Activated B cell treated with CpG ODN at 0.5 μM for 24 hours (primary cell): ENCODE results near the gene LY6G6F. TPM values are rescaled to one million over a fixed set of nuclear protein-coding genes. Genes with fewer than 3 reads are reported as not detected.

Experiments used
- ATAC-seq: fragments of 200-7000 bp; cut with Tn5 transposase; one replicate; pipeline ENCODE4 v1.10.0; 2021; ENCODE audit warnings: low read depth, mild to moderate bottlenecking, moderate library complexity
- CTCF ChIA-PET: fragments of 350-600 bp; sonication (Branson Sonifier 250); formaldehyde crosslinking; loops from one replicate; lab custom pipeline; 2021; ENCODE audit warnings: antibody characterized with exemption; lab: Charles Lee
- POLR2A ChIA-PET: fragments of 350-600 bp; sonication (Branson Sonifier 250); formaldehyde crosslinking; loops from one replicate; lab custom pipeline; 2021; ENCODE audit warnings: antibody characterized with exemption; lab: Charles Lee
- DNase-seq: peaks from one replicate; pipeline ENCODE4 v3.0.0; 2022
- H3K27ac Mint-ChIP-seq: one replicate; pipeline ENCODE4 v1.8.0; 2020; ENCODE audit warnings: mixed read lengths
- H3K27me3 Mint-ChIP-seq: one replicate; pipeline ENCODE4 v1.8.0; 2021; ENCODE audit warnings: mixed read lengths
- H3K36me3 Mint-ChIP-seq: one replicate; pipeline ENCODE4 v1.8.0; 2021; ENCODE audit warnings: low read depth, mixed read lengths
- H3K4me1 Mint-ChIP-seq: one replicate; pipeline ENCODE4 v1.8.0; 2021; ENCODE audit warnings: mixed read lengths
- H3K4me3 Mint-ChIP-seq: one replicate; pipeline ENCODE4 v1.8.0; 2020; ENCODE audit warnings: mild to moderate bottlenecking, mixed read lengths
- H3K9me3 Mint-ChIP-seq: one replicate; pipeline ENCODE4 v1.8.0; 2020; ENCODE audit warnings: mixed read lengths
- CTCF ChIP-seq: fragments of 200-600 bp; IDR thresholded peaks from one replicate; pipeline ENCODE4 v1.8.0; 2022; ENCODE audit warnings: antibody characterized with exemption, mild to moderate bottlenecking
- intact Hi-C: fragments of 100-400 bp; cut with micrococcal nuclease; formaldehyde crosslinking; loops from one replicate; pipeline ENCODE4 v1.15.1; 2024
- total RNA-seq: library from RNA; stranded (reverse); gene quantifications from 2 replicates; pipeline ENCODE4 v1.2.3, GENCODE V29; 2022

Gene LY6G6F
- total RNA-seq, 1 donor from 2014 or later = not detected

GRCh38 chr6:31744422-31744821, 37.8 kb downstream of the LY6G6F start:
- CTCF ChIA-PET = no interaction called here
- TF ChIP-seq CTCF = no peak
- ATAC-seq = no peak

GRCh38 chr6:31749301-31750036, 42.8 kb downstream of the LY6G6F start:
- H3K4me3 Mint-ChIP-seq = no peak overlapping the region

More at GRCh38 chr6:31744422-31744821, 37.8 kb downstream of the LY6G6F start:
- H3K9me3 Mint-ChIP-seq = no peaks in the 10 kb centered on the region
- DNase-seq = no peak
- peaks cover 17% of the 10 kb centered on the region for H3K4me1 Mint-ChIP-seq
- no peak overlapping the region for H3K4me3 Mint-ChIP-seq
- no peaks in the 10 kb centered on the region for H3K27me3 Mint-ChIP-seq
- no peak overlapping the region for H3K27ac Mint-ChIP-seq
- POLR2A ChIA-PET = no interaction called here
- intact Hi-C loops = no loop called here
- H3K36me3 Mint-ChIP-seq = peaks cover 29% of the 10 kb centered on the region

GRCh38 chr6:31750411-31751022, 43.9 kb downstream of the LY6G6F start:
- H3K36me3 Mint-ChIP-seq = peaks cover 12% of the 10 kb centered on the region
- intact Hi-C loops = no loop called here
- TF ChIP-seq CTCF = no peak
- CTCF ChIA-PET = interaction anchor here (1.1 kb wide), 1 partner anchor 19 kb away, joined by 3 read pairs; no protein-coding TSS in a partner anchor
- POLR2A ChIA-PET = interaction anchor here (0.6 to 1.1 kb wide), 3 partner anchors 11 to 85 kb away, joined by 3 to 4 read pairs (median 3); partner anchors contain the start of gene MSH5
- no peaks in the 10 kb centered on the region for H3K9me3 Mint-ChIP-seq
- no peak overlapping the region for H3K4me3 Mint-ChIP-seq
- no peaks in the 10 kb centered on the region for H3K4me1 Mint-ChIP-seq
- no peaks in the 10 kb centered on the region for H3K27me3 Mint-ChIP-seq
- DNase-seq = no peak
- ATAC-seq = no peak
- H3K27ac Mint-ChIP-seq = no peak overlapping the region

More at GRCh38 chr6:31749301-31750036, 42.8 kb downstream of the LY6G6F start:
- intact Hi-C loops = no loop called here
- ChIA-PET POLR2A (interaction anchor here (0.5 to 1.1 kb wide), 5 partner anchors 10 to 102 kb away, joined by 3 to 11 read pairs (median 4); partner anchors contain the start of gene MSH5), CTCF (interaction anchor here (1.1 kb wide), 1 partner anchor 21 kb away, joined by 4 read pairs; no protein-coding TSS in a partner anchor)
- Mint-ChIP-seq H3K27ac (no peak overlapping the region), H3K27me3 (no peaks in the 10 kb centered on the region), H3K36me3 (peaks cover 13% of the 10 kb centered on the region), H3K9me3 (no peaks in the 10 kb centered on the region), H3K4me1 (no peaks in the 10 kb centered on the region)
- no peak for DNase-seq
- ATAC-seq = no peak
- TF ChIP-seq CTCF = no peak

GRCh38 chr6:31752739-31753319, 46.2 kb downstream of the LY6G6F start:
- no peak overlapping the region for H3K4me3 Mint-ChIP-seq
- POLR2A ChIA-PET = interaction anchor here (0.6 kb wide), 1 partner anchor 63 kb away, joined by 6 read pairs; no protein-coding TSS in a partner anchor

More at GRCh38 chr6:31752739-31753319, 46.2 kb downstream of the LY6G6F start:
- ATAC-seq (no peak), DNase-seq (no peak)
- Mint-ChIP-seq H3K27me3 (no peaks in the 10 kb centered on the region), H3K36me3 (peaks cover 7% of the 10 kb centered on the region), H3K4me1 (no peaks in the 10 kb centered on the region), H3K9me3 (no peaks in the 10 kb centered on the region), H3K27ac (no peak overlapping the region)
- CTCF ChIA-PET = no interaction called here
- intact Hi-C loops = no loop called here
- TF ChIP-seq CTCF = no peak
